ENCODE results near the gene LACTB.

Gene LACTB

DNA sequence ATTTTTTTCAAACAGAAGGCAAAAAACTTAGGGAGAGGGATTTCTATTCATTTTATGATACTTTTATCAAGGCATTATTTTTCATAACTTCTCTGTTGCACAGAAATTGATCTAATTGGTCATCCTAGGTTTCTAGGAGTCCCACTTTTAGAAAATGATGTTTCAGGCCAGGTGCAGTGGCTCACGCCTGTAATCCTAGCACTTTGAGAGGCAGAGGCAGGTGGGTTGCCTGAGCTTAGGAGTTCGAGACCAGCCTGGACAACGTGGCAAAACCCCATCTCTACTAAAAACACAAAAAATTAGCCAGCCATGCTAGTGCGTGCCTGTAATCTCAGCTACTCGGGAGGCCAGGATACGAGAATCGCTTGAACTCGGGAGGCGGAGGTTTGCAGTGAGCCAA is 2.8 kb downstream of the LACTB start:
- no peak for DNase-seq (ENCODE audit: low read depth in 2 of 2)

DNA sequence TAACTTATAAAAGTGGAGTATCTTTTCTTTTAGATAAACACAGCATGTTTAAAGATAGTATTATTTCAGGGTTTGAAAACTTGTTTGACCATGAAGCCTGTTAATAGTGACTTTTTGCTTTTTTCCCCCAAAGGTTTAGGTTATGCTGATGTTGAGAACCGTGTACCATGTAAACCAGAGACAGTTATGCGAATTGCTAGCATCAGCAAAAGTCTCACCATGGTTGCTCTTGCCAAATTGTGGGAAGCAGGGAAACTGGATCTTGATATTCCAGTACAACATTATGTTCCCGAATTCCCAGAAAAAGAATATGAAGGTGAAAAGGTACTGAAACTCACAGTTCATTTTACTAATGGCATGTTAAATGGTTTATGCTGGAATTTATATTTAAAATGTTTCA is 5.1 kb downstream of the LACTB start:
- DNase-seq (ENCODE audit: low read depth in 2 of 2), result no peak

DNA sequence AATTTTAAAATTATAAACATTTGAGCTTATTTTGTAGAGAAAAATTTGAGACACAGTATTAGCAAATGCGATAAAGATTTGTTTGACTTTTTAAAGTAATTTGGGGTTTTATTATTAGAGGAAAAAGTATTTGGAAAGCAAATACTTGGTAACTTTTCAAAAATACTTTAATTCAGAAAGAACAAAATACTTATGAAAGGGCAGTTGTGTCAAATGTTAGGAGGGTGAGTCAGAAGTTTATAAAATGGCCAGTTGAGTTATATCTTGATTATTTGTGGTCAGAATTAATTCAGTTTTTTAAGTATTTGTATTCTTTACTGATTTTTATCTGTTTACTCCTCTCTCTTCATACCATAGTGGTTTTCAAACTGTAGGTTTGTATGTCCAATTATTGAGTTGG is 12.1 kb downstream of the LACTB start:
- DNase-seq (ENCODE audit: low read depth in 2 of 2), result no peak

DNA sequence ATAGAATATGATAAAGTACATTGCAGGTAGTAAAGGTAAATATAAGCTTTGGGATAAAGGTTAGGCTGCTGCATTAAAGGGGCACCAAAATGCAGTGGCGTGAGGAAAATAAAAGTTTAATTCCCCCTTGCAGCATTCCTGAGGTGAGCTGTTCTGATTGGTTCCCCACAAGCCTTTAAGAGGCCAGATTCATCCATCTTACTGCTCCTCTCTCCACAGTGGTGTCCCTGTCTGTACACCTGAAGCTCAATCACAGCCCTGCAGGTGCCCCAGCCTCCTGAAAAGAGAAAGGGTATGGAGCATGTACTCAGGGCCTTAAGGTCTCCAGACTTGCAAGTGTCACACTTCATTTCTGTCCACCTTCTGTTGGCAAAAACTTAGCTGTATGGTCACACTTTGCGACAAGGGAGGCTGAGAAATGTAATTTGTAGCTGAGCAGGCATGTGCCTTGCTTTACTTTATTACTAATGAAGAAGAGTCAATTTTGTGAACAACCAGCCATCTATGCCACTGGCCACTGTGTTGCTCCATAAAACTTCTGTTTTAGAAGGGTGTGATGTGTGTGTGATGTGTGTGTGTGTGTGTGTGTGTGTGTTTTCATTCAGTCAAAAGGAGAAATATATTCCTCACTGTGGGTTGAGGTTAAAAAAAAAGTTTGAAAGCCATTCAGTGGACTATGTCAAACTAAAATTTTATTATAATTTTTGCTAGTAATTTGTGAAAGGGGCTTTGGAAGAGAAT is 12.8 kb downstream of the LACTB start:
- no peak for DNase-seq (ENCODE audit: low read depth in 2 of 2)

GRCh38 chr15:63135281-63135680 is 13.6 kb downstream of the LACTB start:
- no peak for DNase-seq (ENCODE audit: low read depth in 2 of 2)

- peak; percentile 62 to 66 for DNase-seq (ENCODE audit: low read depth in 2 of 2)
Observed at GRCh38 chr15:63135804-63136203, 14.1 kb downstream of the LACTB start.

DNA sequence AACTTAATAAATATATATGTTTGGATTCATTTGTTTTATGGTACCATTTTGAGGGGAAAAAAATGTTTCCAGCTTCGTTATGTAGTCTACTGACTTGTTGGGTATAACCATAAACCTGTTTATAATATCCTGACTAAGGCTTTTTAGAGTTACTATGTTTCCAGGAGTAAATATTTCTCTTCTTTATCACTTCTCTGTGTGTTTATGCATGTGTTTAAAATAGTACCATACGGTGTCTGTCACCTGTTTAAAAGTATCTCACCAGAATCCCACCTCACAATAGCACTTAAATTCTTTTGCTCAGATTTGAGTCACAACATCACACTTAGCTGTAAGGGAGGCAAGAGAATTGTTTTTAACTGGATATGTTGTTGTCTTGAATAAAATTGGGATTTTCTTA is 15.1 kb downstream of the LACTB start:
- DNase-seq (ENCODE audit: low read depth in 2 of 2), result no peak

DNA sequence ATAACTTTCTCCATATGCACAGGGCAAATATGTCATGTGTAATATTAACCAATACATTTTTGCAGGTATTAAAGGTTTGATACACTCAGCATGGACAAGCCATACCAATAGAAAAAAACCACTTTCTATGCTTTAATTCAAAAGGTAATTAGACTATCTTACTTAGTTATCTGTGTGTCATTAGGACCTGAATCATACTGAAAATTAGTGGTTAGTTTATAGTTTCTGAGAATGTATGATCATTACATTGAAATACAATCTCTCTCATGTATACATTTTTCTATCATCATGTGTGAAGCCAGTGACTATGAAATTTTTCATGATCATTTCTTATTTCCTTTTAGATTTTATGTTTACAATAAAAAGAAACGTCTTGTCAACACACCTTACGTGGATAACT is 19.3 kb downstream of the LACTB start:
- DNase-seq (ENCODE audit: low read depth in 2 of 2), result no peak

GRCh38 chr15:63145426-63145825 is 23.8 kb downstream of the LACTB start:
- no peak for DNase-seq (ENCODE audit: low read depth in 2 of 2)

GRCh38 chr15:63146684-63147083 is 25.0 kb downstream of the LACTB start:
- no peak for DNase-seq (ENCODE audit: low read depth in 2 of 2)

- DNase-seq (ENCODE audit: low read depth in 2 of 2), result no peak
Observed at GRCh38 chr15:63151665-63152064, 30.0 kb downstream of the LACTB start.

- no peak for DNase-seq (ENCODE audit: low read depth in 2 of 2)
Observed at GRCh38 chr15:63155486-63155885, 33.8 kb downstream of the LACTB start.

- DNase-seq (ENCODE audit: low read depth in 2 of 2), result no peak
Observed at GRCh38 chr15:63156086-63156710, 34.5 kb downstream of the LACTB start.

- DNase-seq (ENCODE audit: low read depth in 2 of 2), result no peak
Observed at GRCh38 chr15:63156755-63157117, 35.1 kb downstream of the LACTB start.

- DNase-seq (ENCODE audit: low read depth in 2 of 2), result peak; percentile 80 to 84
Observed at GRCh38 chr15:63157118-63157843, 35.6 kb downstream of the LACTB start, which contains the start of gene RPS27L. Gene RPS27L (minus strand): TSS chr15:63157477. CDS start chr15:63157405, 72 bp downstream.

- peak in 1 of 2 experiments; percentile 40 for DNase-seq (ENCODE audit: low read depth in 2 of 2)
Observed at GRCh38 chr15:63157891-63158431, 36.3 kb downstream of the LACTB start.

GRCh38 chr15:63160638-63161037 is 39.0 kb downstream of the LACTB start:
- no peak for DNase-seq (ENCODE audit: low read depth in 2 of 2)

GRCh38 chr15:63163217-63163616 is 41.6 kb downstream of the LACTB start:
- no peak for DNase-seq (ENCODE audit: low read depth in 2 of 2)

DNA sequence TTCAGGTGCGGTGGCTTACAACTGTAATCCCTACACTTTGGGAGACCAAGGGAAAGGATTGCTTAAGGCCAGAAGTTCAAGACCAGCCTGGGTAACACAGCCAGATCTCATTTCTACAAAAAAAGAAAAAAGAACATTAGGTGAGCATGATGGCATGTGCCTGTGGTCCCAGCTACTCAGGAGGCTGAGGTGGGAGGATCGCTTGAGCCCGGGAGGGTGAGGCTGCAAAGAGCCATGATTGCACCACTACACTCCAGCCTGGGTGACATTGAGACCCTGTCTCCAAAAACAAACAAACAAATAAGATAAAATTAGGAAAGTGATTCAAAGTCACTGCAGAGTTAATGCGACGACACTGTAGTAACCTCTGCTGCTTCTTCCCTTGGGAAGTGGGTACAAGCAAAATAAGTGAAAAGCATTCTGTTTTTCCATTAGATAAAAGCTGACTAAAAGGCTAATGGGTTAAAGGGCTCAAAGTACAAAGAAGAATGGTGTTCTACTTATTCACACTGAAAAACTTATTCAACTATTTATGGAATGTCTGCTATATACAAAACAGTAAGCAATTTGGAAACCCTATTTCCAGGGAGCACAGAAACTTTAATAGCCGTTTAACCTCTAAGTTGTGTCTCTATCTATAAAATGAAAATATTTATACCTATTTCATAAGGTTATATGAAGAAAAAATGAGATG is 43.7 kb downstream of the LACTB start:
- DNase-seq (ENCODE audit: low read depth in 2 of 2), result no peak

DNA sequence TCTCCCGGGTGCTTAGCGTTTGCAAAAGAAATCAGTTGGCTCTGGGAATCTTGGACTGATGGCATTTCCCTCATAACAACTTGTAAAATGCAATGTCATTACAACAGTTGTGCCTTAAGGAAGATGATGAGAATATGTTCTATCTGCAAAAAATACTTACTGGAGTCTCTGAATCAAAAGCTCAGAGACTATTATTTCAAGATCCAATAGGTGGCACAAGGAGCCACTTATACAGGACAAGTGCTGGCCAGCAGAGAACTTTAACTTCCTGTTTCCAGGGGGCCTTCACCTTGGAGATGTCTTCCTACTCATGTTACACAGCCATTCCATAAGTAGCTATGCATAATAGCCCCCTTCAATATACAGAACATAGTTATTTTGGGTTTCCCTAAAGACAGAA is 44.6 kb downstream of the LACTB start:
- DNase-seq (ENCODE audit: low read depth in 2 of 2), result no peak

DNA sequence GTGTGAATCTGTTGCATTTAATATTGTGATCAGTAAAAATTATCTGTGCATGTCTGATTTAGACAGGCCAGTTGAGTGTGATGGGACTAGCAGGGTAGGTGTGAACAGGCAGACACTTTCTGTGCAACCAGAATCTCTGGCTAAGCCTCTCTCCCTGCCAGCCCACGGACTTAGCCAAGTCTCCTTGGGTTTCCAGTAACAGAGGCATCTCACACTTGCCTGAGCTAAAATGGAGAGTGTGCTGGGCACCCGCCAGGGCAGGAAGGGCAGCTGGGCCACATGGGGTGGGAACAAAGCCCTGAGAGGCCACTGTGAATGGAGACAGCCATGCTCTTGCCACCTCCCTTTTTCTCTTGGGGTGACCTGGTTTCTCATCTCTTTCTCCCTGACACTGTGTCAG is 48.1 kb downstream of the LACTB start:
- no peak for DNase-seq (ENCODE audit: low read depth in 2 of 2)

- DNase-seq (ENCODE audit: low read depth in 2 of 2), result no peak
Observed at GRCh38 chr15:63172376-63172775, 50.7 kb downstream of the LACTB start.

All from fibroblast of skin of left quadriceps (primary cell).